ENCODE results near the gene ALPG. TPM values are rescaled to one million over a fixed set of nuclear protein-coding genes. Genes with fewer than 3 reads are reported as not detected.

The ALPG gene
- total RNA-seq, 1 donor from 2014 or later = 2.4 TPM

- Mint-ChIP-seq H3K4me3 (ENCODE audit: unreplicated experiment) (no peak overlapping the region), H3K36me3 (ENCODE audit: unreplicated experiment) (no peaks in the 10 kb centered on the region), H3K27ac (ENCODE audit: unreplicated experiment) (no peak overlapping the region), H3K4me1 (ENCODE audit: low read depth, unreplicated experiment) (no peaks in the 10 kb centered on the region), H3K27me3 (ENCODE audit: unreplicated experiment) (no peaks in the 10 kb centered on the region), H3K9me3 (ENCODE audit: unreplicated experiment) (peaks cover 4% of the 10 kb centered on the region)
- TF ChIP-seq CTCF (IDR thresholded peaks at IDR 0.05; ENCODE audit: partially characterized antibody, unreplicated experiment) = no peak
- DNase-seq = no peak
These were observed 3.7 kb downstream of the ALPG start for GRCh38 chr2:232410238-232410900.

- DNase-seq = no peak
- H3K27ac Mint-ChIP-seq (ENCODE audit: unreplicated experiment) = no peak overlapping the region
- H3K4me1 Mint-ChIP-seq (ENCODE audit: low read depth, unreplicated experiment) = no peaks in the 10 kb centered on the region
- H3K4me3 Mint-ChIP-seq (ENCODE audit: unreplicated experiment) = no peak overlapping the region
- no peaks in the 10 kb centered on the region for H3K27me3 Mint-ChIP-seq (ENCODE audit: unreplicated experiment)
- no peaks in the 10 kb centered on the region for H3K36me3 Mint-ChIP-seq (ENCODE audit: unreplicated experiment)
- H3K9me3 Mint-ChIP-seq (ENCODE audit: unreplicated experiment) = no peaks in the 10 kb centered on the region
- TF ChIP-seq CTCF (IDR thresholded peaks at IDR 0.05; ENCODE audit: partially characterized antibody, unreplicated experiment) = no peak
These were observed 5.4 kb downstream of the ALPG start for GRCh38 chr2:232411901-232412629.

GRCh38 chr2:232412986-232413385 is 6.3 kb downstream of the ALPG start:
- H3K4me3 Mint-ChIP-seq (ENCODE audit: unreplicated experiment) = no peak overlapping the region
- H3K27me3 Mint-ChIP-seq (ENCODE audit: unreplicated experiment) = no peaks in the 10 kb centered on the region
- no peaks in the 10 kb centered on the region for H3K4me1 Mint-ChIP-seq (ENCODE audit: low read depth, unreplicated experiment)
- TF ChIP-seq CTCF (IDR thresholded peaks at IDR 0.05; ENCODE audit: partially characterized antibody, unreplicated experiment) = no peak
- no peaks in the 10 kb centered on the region for H3K9me3 Mint-ChIP-seq (ENCODE audit: unreplicated experiment)
- no peaks in the 10 kb centered on the region for H3K36me3 Mint-ChIP-seq (ENCODE audit: unreplicated experiment)
- no peak for DNase-seq
- no peak overlapping the region for H3K27ac Mint-ChIP-seq (ENCODE audit: unreplicated experiment)

GRCh38 chr2:232415138-232415690 is 8.6 kb downstream of the ALPG start:
- Mint-ChIP-seq H3K27ac (ENCODE audit: unreplicated experiment) (no peak overlapping the region), H3K9me3 (ENCODE audit: unreplicated experiment) (no peaks in the 10 kb centered on the region), H3K4me3 (ENCODE audit: unreplicated experiment) (no peak overlapping the region), H3K36me3 (ENCODE audit: unreplicated experiment) (no peaks in the 10 kb centered on the region), H3K4me1 (ENCODE audit: low read depth, unreplicated experiment) (peaks cover 2% of the 10 kb centered on the region), H3K27me3 (ENCODE audit: unreplicated experiment) (peaks cover 2% of the 10 kb centered on the region)
- DNase-seq = no peak
- TF ChIP-seq CTCF (IDR thresholded peaks at IDR 0.05; ENCODE audit: partially characterized antibody, unreplicated experiment) = no peak

Data from glutamatergic neuron (in vitro differentiated cells).